HUES6 (cell line): Measurements from ENCODE around the gene NODAL.

ENCODE experiments used
- H3K27ac ChIP-seq: 2 replicates; pipeline ENCODE4 v1.7.0; 2013; ENCODE audit warnings: low read depth, mild to moderate bottlenecking, low read length, inconsistent platforms
- H3K27me3 ChIP-seq: 2 replicates; pipeline ENCODE4 v1.6.1; 2013; ENCODE audit warnings: low read length; ENCODE audit not compliant: control insufficient read depth, insufficient read depth
- H3K36me3 ChIP-seq: 2 replicates; pipeline ENCODE4 v1.6.1; 2013; ENCODE audit warnings: low read length; ENCODE audit not compliant: control insufficient read depth, insufficient read depth
- H3K4me1 ChIP-seq: 2 replicates; pipeline ENCODE4 v1.6.1; 2013; ENCODE audit warnings: low read length; ENCODE audit not compliant: control insufficient read depth, insufficient read depth
- H3K4me3 ChIP-seq: 2 replicates; pipeline ENCODE4 v1.5.1; 2013; ENCODE audit warnings: low read depth, low read length
- H3K9ac ChIP-seq: one replicate; pipeline ENCODE4 v1.6.1; 2013; ENCODE audit warnings: mild to moderate bottlenecking, low read length
- H3K9me3 ChIP-seq: 2 replicates; pipeline ENCODE4 v1.6.1; 2013; ENCODE audit warnings: low read depth, low read length; ENCODE audit not compliant: control insufficient read depth, insufficient read depth

The NODAL gene

DNA sequence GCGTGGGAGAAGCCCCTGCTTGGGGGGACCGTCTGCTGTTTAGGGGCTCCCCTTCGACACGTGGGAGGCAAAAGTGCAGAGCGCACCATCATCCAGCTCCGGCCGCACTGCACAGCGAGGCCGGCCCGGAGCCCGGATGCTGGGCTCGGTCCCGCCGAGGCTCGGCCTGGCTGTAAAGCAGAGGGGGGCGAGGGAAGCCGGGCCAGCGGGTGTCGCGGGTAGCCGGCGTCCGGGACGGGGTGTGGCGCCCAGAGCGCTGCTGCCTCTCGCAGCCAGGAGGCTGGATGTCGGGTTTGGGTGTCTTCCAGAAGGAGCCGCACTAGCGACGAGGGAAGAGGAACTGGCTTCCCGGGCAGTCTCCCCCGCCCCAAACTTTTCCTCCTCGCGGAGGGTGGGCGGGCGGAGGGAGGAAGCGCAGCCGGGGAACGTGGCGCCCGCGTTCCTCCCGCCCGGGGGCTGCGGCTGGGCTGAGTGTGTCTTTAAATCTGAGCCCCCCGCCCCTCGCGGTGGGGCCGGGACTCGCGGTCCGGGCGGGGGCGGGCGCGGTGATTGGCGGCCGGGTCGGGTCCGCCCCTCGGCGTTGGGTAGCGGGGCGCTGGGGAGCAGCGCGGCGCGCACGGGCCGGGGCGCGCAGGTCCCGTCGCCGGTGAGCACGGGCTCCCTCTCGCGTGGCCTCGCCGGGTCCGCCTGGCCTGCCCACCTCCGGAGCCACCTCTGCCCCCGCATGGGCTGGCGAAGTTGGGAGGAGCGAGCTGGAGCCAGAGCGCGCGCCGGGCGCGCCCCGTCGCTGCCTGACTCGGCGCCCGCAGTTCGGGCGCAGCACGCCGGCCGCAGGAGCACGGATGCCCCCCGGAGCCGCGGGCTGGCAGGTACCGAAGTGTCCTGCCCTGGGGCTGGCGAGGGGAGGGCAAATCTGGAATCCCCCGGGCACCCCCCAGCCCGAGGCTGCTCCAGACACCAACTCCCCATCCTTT lies 37.0 kb upstream of the NODAL start, which contains the start of gene PALD1:
Gene PALD1, plus strand, starts transcription at position 577 of the 974 bp plus-strand sequence. CDS start 47,185 bp downstream, outside the sequence.
- H3K36me3 ChIP-seq = no peaks in the 10 kb centered on the region
- H3K27me3 ChIP-seq = no peaks in the 10 kb centered on the region
- peaks cover 45% of the 10 kb centered on the region for H3K4me1 ChIP-seq
- H3K9me3 ChIP-seq = no peaks in the 10 kb centered on the region
- peak within 1 kb of the TSS; percentile 91 for H3K9ac ChIP-seq
- H3K27ac ChIP-seq = peak within 1 kb of the TSS; percentile 72; the same call in 1 of the 2 replicates
- H3K4me3 ChIP-seq = peak within 1 kb of the TSS; percentile 76

- peaks cover 39% of the 10 kb centered on the region for H3K4me1 ChIP-seq
- no peaks in the 10 kb centered on the region for H3K9me3 ChIP-seq
- peak overlapping the region; percentile 72; the same call in 1 of the 2 replicates for H3K27ac ChIP-seq
- H3K36me3 ChIP-seq = no peaks in the 10 kb centered on the region
- H3K27me3 ChIP-seq = no peaks in the 10 kb centered on the region
- peak overlapping the region; percentile 76 for H3K4me3 ChIP-seq
- H3K9ac ChIP-seq = peak overlapping the region; percentile 91
These were observed 36.2 kb upstream of the NODAL start for GRCh38 chr10:70477661-70478162.

GRCh38 chr10:70476249-70477035 lies 35.0 kb upstream of the NODAL start:
- H3K27me3 ChIP-seq = no peaks in the 10 kb centered on the region
- no peaks in the 10 kb centered on the region for H3K9me3 ChIP-seq
- H3K4me1 ChIP-seq = peaks cover 30% of the 10 kb centered on the region
- no peak overlapping the region for H3K27ac ChIP-seq
- H3K36me3 ChIP-seq = no peaks in the 10 kb centered on the region
- no peak overlapping the region for H3K4me3 ChIP-seq
- H3K9ac ChIP-seq = no peak overlapping the region

DNA sequence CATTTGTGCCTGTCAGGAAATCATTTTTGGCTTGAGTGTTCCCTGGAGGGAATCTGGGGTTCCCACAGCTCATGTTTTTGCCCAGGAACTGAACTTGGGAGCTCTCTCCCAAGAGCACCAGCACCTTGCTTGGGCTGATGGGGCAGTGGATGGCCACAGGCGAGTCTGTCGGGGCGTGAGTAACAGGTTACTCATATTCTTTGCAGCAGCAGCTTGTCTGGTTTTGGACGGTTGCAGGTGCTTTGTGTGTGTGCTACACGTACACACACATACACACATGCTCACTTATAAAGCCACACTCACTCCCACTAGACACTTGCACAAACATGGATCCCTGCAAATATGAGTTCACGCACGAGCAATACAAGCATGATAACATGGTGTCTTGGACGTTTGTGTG lies 34.2 kb upstream of the NODAL start:
- Histone ChIP-seq H3K4me1 (peaks cover 25% of the 10 kb centered on the region), H3K9me3 (no peaks in the 10 kb centered on the region), H3K4me3 (no peak overlapping the region), H3K27ac (no peak overlapping the region), H3K36me3 (no peaks in the 10 kb centered on the region), H3K9ac (no peak overlapping the region), H3K27me3 (no peaks in the 10 kb centered on the region)

DNA sequence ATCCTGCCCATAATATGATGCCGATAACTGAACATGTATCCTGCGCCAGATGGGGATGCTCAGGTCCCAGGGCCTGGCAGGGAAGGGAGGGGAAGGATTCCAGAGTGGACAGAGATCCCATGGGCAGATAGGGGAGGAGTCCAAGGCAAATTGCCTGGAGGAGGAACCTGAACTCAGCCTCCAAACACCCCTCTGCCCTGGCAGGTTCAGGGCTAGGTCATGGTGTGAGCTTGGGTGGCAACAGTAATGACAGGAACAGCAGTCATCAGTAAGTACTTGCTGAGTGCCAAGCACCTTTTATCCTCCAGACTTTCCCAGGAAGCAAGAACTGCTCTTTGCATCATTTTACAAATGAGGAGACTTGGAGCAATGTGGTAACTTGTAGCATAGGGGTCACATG lies 33.3 kb upstream of the NODAL start:
- Histone ChIP-seq H3K4me1 (peaks cover 16% of the 10 kb centered on the region), H3K27me3 (no peaks in the 10 kb centered on the region), H3K4me3 (no peak overlapping the region), H3K9ac (no peak overlapping the region), H3K27ac (no peak overlapping the region), H3K36me3 (no peaks in the 10 kb centered on the region), H3K9me3 (no peaks in the 10 kb centered on the region)

GRCh38 chr10:70472799-70473454 lies 31.4 kb upstream of the NODAL start:
- H3K27me3 ChIP-seq = no peaks in the 10 kb centered on the region
- no peak overlapping the region for H3K4me3 ChIP-seq
- no peaks in the 10 kb centered on the region for H3K9me3 ChIP-seq
- no peaks in the 10 kb centered on the region for H3K36me3 ChIP-seq
- H3K4me1 ChIP-seq = peaks cover 16% of the 10 kb centered on the region
- no peak overlapping the region for H3K9ac ChIP-seq
- H3K27ac ChIP-seq = no peak overlapping the region

- no peak overlapping the region for H3K4me3 ChIP-seq
- no peaks in the 10 kb centered on the region for H3K27me3 ChIP-seq
- H3K27ac ChIP-seq = no peak overlapping the region
- H3K9ac ChIP-seq = no peak overlapping the region
- H3K4me1 ChIP-seq = peaks cover 14% of the 10 kb centered on the region
- H3K9me3 ChIP-seq = no peaks in the 10 kb centered on the region
- H3K36me3 ChIP-seq = no peaks in the 10 kb centered on the region
These were observed 25.5 kb upstream of the NODAL start for GRCh38 chr10:70466951-70467350.

DNA sequence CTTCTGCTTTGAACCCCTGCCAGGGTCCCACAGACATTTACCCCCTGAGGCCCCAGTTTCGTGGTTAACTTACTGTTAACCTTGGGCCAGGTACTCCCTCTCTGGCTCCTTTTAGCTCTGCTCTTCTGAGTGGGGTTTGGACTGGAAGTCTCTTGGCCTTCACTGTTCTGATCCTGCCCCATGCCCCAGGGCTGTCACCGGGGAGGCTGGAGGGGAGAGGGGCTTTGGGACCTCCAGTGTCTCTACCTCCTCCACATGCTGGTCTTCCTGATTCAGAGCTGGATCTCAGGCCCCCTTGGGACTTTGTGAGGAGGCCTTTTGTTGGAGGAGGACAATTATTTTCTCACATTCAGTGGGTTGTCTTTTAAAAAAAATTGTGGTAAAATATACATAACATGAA lies 24.4 kb upstream of the NODAL start:
- no peaks in the 10 kb centered on the region for H3K27me3 ChIP-seq
- peaks cover 14% of the 10 kb centered on the region for H3K4me1 ChIP-seq
- H3K9ac ChIP-seq = no peak overlapping the region
- H3K9me3 ChIP-seq = no peaks in the 10 kb centered on the region
- no peaks in the 10 kb centered on the region for H3K36me3 ChIP-seq
- H3K27ac ChIP-seq = no peak overlapping the region
- H3K4me3 ChIP-seq = no peak overlapping the region

GRCh38 chr10:70465278-70465677 lies 23.8 kb upstream of the NODAL start:
- H3K36me3 ChIP-seq = no peaks in the 10 kb centered on the region
- H3K27ac ChIP-seq = no peak overlapping the region
- H3K9me3 ChIP-seq = no peaks in the 10 kb centered on the region
- H3K4me1 ChIP-seq = peaks cover 14% of the 10 kb centered on the region
- 0 out of 2 replicates have a peak, but pooled peaks cover 2% of the 10 kb centered on the region for H3K27me3 ChIP-seq
- no peak overlapping the region for H3K9ac ChIP-seq
- no peak overlapping the region for H3K4me3 ChIP-seq

DNA sequence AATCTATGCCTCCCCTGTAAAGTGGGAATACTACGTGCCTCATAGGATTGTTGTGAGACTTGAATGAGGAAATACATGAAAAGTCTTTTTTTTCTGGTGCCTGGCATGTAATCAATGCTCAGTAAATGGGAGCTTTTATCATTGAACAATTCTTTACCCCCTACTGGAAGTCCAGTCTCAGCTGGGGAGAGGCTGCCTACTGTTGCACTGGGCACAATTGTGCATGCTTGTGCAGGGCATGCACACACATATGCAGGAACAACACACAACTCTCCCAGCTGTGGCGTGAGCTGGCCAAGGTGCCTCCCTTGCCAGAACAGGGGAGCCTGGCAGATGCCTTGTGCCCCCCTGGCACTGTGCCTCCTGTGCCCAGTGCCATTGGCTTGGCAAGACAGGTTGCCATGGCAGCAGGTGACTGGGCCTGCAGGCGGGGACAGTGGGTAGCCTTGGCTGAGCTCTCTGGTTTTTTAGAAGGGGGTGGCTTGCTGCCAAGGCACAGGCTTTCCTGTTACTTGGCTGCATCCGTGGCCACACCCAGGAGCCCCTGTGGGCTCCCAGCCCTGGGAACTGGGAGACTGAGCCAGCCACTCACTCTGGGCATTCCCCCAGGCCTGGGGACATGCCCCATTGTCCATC lies 21.0 kb upstream of the NODAL start:
- Histone ChIP-seq H3K9ac (no peak overlapping the region), H3K27ac (no peak overlapping the region), H3K4me3 (no peak overlapping the region), H3K4me1 (peaks cover 19% of the 10 kb centered on the region), H3K9me3 (no peaks in the 10 kb centered on the region), H3K36me3 (no peaks in the 10 kb centered on the region), H3K27me3 (peaks cover 26% of the 10 kb centered on the region)
